LHCN-M2 (cell line): ENCODE measurements around the gene TMED8. TPM values are rescaled to one million over a fixed set of nuclear protein-coding genes. Genes with fewer than 3 reads are reported as not detected.
"Not testable (repeated sequence)": the region's sequence is repeated elsewhere in the genome, so short reads cannot be mapped to it uniquely, and the experiment has no call there.

Experiments used
- DNase-seq: peaks from one replicate; pipeline ENCODE4 v3.0.0-alpha.2; 2012; ENCODE audit warnings: low read depth
- polyA plus RNA-seq: library from polyadenylated mRNA; unstranded; fragments of >200 nt; gene quantifications from one replicate; pipeline ENCODE4 v1.2.1, GENCODE V29; 2012; ENCODE audit warnings: missing spikeins
- total RNA-seq: library from RNA; depleted of rRNA; stranded (reverse); fragments of >200 nt; gene quantifications from 2 replicates; pipeline ENCODE4 v1.2.3, GENCODE V29; 2014; rRNA removed

TMED8 gene, protein sequence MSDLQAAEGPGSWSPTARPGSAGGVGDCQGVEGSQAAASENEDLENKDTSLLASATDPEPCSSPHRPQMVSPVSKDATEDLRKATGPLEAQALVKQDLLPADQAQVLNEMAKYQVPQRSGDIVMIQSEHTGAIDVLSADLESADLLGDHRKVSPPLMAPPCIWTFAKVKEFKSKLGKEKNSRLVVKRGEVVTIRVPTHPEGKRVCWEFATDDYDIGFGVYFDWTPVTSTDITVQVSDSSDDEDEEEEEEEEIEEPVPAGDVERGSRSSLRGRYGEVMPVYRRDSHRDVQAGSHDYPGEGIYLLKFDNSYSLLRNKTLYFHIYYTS
- 12.1 and 12.9 TPM in 2 replicates for total RNA-seq
- polyA plus RNA-seq = 2.9 TPM

DNA sequence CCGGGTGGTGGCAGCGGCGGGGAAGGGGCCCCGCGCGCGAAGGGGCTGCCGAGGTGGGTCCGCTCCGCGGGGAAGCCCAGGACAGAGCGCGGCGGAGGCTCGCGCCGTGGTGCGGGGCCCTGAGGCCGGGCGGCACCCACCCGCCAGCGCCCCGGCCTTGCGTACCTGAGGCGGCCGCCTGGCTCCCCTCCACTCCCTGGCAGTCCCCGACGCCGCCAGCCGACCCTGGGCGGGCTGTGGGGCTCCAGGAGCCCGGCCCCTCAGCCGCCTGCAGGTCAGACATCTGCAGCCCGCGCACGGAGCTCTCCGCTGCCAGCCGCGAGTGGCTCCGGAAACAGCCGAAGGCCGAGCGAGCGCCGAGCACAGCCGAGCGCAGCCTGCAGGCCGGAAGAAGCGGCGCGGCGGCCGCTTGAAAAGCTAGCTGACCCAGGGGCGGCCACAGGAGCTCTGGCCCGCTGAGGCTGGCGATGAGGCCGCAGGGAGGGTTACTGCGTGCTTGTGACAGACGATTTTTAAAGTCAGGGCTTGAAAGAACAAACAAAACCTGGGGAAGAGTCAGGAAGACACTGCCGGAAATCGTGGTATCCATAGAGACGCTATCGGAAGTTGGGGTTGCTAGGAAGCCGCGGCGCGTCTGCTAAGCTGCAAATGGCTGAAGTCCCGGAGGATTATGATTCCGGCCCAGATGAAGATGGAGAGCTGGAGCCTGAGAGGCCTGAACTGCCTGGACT lies at the start of gene TMED8, which contains the start of gene SAMD15:
Gene TMED8 (minus strand): TSS at position 324 of the 731 bp plus-strand sequence. CDS start 41 bp downstream, at position 283.
Gene SAMD15 (plus strand): TSS at position 609 of the 731 bp plus-strand sequence. CDS start 40 bp downstream, at position 649.
- DNase-seq = peak; percentile 78

DNA sequence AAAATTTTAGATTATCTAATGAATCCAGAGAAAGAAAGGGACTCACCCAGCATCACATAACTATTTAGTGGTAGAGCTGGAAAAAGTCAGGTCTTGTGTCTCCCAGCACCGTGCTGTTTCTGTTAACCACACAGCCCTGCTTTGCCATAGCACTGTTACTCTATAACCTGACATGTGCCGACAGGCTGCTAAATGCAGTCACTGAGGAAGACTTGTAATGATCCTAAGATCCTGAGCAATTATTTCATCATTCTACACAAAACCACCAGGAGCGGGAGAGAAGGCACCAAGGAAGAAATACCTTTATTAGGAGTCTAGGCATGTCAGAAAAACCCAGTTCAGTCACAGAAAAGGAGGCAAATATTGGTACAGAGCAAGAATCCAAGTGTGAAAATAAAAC lies 49.5 kb upstream of the TMED8 start:
- DNase-seq = no peak

DNA sequence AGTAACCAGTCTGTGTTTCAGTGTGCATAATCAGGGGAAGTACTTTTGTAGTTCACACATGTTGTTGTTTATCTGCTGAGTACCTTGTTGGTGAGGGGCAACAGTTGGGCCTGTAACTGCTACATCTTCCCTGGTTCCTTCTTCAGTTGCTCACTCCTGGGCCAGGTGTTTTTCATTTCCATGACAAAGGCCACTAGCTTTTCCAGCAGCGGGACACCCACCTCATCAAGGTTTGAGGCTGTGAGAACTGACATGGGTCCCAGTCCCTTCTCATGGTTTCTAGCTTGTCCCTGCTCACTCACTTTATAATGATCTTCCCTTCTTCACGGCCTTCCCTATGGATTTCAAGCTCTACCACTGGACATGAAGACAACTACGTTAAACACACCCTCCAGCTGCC lies 48.0 kb upstream of the TMED8 start:
- no peak for DNase-seq

DNA sequence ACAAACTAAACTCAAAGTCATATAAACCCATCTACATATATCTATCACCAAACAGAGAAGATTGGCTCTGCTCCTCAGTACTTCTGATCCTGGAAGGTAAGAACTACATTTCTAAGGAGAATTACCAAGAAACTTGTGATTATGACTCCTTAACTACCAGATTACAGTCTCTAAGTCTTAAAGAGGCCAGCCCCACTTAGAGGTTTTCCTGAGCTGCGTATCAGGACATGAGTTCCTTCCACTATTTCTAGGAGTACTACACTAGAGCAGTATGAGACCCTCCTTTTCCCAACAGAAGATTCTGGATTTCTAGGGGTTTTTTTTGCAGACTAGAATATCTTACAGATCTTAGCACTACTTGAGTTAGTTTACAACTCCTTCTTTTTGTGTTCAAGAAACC lies 46.5 kb upstream of the TMED8 start, which contains the start of gene NOXRED1:
Gene NOXRED1 (minus strand): TSS at position 101 of the 400 bp plus-strand sequence. CDS start 634 bp downstream, outside the sequence.
- DNase-seq = no peak

DNA sequence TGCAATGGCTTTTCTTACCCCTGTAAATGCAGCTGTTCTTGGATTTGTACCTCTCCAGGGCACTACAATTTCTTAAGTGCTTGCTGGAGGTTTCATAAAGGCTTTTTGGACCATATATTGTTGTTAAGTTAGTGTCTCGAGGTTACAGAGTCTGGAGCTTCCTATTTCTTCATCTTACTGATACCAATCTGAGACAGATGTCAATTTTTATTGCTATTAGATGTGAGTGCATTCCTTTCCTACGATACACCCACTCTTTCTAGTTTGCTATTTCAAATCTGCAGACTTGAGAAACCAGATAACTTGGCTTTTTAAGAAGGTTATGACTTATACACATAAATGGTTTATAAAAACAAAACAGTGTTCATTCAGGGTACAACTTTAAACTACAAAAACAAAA lies 44.3 kb upstream of the TMED8 start:
- peak; percentile 35 for DNase-seq

DNA sequence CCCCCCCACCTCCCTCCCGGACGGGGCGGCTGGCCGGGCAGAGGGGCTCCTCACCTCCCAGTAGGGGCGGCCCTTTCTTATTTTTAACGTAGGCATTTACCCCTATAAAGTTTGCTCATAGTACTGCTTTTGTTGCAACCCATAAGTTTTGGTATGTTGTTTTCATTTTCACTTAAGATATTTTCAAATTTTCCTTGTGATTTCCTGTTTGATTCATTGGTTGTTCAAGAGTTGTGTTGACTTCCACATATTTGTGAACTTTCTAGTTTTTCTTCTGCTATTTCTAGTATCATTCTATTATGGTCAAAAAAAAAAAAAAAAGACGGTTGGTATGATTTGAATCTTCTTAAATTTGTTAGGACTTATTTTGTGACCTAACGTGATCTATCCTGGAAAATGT lies 39.9 kb upstream of the TMED8 start:
- DNase-seq = no peak

DNA sequence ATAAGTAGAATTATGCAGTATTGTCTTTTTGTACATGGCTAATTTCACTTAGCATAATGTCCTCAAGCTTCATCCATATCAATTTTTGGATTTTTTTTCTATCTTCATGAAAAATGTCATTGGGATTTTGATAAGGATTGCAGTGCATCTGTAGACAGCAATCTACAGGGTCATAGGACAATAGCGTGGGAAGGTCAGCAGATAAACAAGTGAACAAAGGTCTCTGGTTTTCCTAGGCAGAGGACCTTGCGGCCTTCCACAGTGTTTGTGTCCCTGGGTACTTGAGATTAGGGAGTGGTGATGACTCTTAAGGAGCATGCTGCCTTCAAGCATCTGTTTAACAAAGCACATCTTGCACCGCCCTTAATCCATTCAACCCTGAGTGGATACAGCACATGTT lies 39.2 kb upstream of the TMED8 start:
- not testable (repeated sequence) for DNase-seq

DNA sequence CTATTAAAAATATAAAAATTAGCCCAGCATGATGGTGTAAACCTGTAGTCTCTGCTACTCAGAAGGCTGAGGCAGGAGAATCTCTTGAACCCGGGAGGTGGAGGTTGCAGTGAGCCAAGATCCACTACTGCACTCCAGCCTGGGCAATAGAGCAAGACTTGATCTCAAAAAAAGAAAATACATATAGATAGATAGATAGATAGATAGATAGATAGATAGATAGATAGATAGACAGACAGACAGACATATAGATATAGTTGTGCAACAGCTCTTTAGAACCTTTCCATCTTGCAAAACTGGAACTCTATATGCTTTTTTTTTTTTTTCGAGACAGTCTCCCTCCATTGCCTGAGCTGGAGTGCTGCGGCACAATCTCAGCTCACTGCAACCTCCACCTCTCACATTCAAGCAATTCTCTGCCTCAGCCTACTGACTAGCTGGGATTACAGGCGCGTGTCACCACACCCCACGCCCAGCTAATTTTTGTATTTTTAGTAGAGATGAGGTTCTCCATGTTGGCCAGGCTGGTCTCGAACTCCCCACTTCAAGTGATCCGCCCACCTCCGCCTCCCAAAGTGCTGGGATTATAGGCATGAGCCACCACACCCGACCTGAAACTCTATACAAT lies 38.6 kb upstream of the TMED8 start:
- not testable (repeated sequence) for DNase-seq

DNA sequence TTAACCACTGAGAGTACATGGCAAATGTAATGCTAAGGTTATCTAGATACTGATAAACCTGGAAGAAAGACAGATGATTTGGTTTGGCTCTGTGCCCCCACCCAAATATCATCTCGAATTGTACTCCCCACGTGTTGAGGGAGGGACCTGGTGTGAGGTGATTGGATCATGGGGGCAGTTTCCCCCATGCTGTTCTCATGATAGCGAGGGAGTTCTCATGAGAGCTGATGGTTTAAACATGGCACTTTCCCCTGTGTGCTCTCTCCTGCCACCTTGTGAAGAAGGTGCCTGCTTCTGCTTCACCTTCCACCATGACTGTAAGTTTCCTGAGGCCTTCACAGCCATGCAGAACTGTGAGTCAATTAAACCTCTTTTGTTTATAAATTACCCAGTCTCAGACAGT lies 32.2 kb upstream of the TMED8 start:
- no peak for DNase-seq

DNA sequence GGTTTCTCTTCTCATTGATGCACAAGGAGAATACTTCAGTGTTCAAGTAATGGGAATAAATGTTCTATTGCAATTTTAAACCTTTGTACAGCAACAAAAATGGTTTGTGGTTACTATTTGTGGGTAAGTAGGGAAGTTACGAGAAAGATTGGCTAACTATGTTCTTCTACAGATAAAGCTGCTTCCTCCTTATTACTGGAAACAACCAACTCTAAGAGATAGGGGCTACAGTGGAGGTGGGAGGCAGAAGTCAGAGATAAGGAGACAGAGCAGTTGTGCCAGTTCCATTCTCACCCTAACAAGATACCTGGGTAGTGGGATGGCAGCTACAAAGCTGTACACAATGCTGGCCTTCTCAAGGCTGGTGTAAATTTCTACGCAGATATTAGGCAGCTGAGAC lies 30.3 kb upstream of the TMED8 start:
- DNase-seq = no peak

DNA sequence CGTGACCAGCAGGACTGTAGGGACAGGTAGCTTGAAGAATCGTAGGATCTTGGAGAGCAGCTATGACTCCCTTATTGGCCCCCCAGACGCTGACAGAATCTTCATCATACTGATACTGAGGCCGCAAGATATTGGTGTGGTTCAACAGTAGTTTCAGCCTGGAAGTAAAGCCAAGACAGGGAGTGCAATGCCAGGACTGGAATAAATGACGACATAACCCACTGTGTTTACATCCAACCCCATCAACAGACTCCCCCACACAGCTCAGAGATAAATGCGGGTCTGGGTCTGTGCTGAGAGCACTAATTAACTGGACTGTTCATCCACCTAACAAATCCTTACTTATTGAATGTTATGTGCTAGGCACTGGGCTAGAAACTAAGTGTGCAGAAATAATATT lies 29.8 kb upstream of the TMED8 start:
- DNase-seq = no peak

DNA sequence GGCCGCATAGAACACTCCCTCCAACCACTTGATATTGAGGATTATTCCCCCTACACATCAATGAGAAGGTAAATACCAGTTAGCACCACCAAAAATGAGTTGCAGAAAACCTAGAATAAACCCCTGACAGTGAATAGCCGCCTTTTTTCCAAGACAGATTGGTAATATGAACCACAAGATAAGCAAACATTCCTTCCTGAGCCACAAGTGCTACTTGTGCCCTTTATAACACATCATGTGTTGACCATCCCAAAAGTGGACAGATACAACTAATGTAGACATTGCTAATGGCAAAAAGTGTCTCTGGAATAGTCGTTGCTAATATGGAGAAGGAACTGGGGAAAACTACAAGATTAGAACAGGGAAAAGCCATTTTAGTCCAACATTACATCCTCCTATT lies 29.2 kb upstream of the TMED8 start:
- DNase-seq = no peak

DNA sequence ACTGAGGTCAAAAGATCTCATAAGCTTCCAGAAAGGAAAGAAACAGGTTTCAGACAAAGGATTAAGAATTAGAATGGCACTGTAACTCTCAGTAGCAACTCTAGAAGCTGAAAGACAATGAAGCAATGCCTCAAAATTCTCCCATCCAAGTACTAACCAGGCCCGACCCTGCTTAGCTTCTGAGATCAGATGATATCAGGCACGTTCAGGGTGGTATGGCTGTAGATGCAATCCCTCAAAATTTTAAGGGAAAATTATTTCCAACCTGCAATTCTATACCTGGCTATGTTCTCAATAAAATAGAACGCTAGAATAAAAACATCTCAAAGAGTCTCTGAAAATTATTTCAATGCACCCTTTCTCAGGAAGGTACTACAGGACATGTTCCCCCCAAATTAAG lies 26.9 kb upstream of the TMED8 start:
- no peak for DNase-seq

DNA sequence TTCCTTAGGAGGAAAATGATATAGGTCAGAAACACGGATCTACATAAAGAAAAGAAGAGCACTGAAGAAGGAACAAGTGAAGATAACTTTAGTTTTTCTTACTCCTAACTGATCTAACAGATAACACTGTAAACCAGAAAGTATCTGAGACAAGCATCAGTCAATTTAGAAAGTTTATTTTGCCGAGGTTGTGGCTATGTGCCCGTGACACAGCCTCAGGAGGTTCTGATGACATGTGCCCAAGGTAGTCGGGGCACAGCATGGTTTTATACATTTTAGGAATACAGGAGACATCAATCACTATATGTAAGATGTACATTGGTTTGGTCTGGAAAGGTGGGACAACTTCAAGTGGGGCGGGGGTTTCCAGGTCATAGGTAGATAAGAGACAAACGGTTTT lies 23.3 kb upstream of the TMED8 start:
- no peak for DNase-seq

DNA sequence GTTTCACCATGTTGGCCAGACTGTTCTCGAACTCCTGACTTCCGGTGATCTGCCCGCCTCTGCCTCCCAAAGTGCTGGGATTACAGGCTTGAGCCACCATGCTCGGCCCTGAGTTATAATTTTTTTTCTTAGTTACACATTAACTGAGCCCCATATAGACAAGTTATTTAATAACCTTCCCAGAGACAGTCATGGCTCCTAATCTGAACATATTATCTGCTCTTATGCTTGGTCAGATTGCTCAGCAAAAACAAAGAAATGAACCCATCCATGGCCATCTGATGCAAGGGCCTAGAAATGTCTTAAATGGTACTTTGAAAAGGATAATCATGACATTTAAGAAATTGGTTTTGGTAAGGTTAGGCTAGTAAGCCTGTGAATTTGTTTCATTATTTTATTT lies 13.3 kb upstream of the TMED8 start:
- no peak for DNase-seq

DNA sequence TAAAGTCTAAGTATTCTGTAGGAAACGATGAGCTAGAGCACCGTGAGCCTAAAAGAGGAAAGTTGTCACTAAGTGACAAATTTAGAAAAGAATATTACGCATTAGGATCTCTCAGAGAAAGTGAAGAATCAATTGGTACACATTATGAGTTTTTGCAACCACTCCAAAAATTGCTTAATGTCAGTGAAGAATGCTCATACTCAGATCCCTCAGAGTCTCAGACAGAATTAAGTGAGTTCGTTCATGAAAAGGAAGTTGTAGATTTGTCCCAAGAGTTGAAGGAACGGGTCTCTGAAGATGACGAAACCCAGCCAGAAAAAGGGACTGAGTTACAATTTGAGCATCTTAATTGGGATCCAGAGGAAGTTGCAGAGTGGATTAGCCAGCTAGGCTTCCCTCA lies 1.8 kb upstream of the TMED8 start:
- no peak for DNase-seq

DNA sequence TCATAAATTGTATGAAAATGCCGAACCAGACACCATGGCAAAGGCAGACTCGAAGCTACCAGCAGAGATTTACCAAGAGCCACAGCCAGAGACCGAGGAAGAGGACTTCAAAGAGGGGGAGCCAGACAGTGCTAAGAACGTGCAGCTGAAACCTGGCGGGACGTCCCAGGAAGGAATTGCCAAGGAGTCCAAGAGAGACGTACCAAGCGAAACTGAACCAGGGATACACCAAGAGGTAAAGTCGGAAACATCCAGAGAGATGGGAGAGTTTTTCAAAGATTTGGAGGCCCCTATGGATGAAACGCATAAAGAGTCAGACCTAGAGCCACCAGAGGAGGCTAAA lies 579 bp upstream of the TMED8 start:
- DNase-seq = peak; percentile 8

DNA sequence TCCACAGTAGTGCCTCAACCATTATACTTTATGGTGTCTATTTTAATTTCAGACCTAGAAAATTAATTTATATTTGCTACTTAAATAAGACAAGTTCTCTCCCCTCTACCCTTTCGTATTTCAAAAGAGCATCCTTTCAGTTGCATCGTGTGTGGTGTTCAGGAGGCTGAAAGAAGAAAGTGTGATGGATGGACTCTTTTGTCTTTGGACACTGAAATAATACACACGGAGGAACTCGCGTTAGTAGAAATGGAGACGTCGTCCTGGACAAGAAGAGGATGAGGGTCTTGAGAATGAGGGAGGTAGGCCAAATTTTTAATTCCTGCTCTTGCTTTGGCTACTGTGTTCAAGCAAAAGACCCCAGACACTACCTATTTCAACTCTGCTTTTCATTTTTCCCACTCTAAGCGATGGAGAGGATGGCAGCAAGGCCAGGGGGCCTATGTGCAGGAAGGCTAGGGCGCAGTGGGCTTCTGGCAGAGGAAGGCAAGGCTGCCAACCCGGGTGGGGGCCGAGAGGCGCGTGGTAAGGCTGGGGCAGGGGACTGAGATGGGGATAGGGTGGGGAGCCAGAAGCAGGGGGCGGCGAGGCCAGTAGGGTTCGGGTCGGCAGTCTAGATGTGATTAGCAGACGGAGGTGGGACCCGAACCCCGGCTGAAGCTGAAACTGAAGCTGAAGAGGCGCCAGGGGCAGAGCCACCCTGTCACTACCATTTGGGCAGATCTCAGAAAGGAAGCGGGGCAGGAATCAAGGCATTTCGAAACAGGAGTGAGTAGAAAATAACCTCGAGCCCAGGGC lies 722 bp downstream of the TMED8 start:
- DNase-seq = peak; percentile 12

DNA sequence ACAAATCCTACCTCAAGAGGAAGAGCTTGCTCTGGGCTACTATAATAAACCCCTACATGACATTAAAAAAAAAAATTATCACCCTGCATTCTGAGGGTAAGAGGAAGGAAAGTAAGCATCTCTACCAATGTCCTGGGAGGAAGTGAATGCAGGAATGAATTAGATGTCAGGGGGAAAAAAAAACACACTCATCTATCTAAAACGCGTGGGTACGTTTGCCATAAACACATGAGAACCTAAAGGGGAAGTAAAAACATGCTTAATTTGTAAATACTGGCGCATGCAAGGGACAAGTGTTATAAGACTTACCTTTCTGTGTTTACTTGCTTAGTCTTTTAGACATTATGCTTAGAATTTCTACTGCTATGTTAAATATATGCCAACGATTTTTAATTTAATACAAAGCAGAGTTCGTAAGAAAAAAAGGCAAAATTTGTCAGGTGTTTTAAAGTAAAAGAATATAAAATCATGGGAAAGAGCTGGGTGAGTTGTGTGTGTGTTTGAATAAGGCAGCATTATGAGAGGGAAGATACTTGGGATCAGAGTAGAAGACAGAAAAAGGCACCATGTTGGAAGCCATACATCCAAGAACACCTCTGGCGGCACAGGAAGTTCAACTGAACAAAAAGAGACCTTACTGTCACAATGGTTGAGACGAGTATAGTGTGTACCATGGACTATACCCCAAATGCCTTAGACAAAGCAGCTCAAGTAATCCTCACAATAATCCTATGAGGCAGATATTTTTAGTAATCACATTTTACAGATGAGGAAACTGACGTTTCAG lies 1.5 kb downstream of the TMED8 start:
- DNase-seq = no peak

DNA sequence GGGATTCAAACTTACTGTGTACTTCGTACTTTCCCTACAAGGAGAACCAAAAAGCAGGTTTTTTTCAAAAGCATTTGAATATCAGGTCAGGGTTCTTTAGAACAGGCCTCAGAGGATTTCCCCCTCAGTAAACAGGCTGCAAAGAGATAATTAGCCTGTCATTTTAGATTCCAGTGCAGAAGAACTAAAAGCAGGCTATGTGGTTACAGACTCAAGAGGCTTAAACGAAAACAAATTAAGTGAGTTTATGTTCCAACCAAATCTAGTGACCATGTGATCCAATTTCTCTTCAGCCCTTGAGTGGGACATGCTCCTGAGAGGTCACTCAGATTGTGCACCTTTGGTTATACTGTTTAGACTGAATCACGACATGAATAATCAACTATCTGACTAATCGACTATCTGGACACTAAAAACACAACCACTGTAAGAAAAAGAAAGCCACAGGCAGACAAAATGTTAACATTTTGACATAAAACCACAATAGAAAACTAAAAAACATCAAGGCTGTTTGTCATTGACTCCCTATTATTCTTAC lies 4.5 kb downstream of the TMED8 start:
- DNase-seq = peak; percentile 42

DNA sequence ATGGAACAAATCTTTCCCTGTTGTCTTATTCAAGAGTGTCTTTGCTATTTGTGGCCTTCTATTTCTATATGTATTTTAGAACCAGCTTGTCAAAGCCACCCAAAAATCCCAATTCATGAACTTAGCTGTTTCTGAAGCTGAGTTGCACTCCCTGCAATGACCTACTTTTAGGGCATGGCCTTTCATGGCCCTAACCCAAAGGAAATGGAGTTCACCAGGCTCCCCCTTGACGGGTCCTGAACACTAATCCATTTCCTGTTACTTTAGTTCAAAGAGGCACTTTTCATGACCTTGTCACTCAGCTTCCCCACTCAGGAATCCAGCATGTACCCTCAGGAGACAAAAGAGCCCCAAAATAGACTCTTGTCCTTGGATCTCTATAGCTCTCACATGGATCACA lies 7.6 kb downstream of the TMED8 start:
- DNase-seq = no peak
